LNCaP clone FGC (cell line): ENCODE measurements around the gene NAP1L4.

Source experiments
- DNase-seq: peaks from one replicate; pipeline ENCODE4 v3.0.0-alpha.2; 2011; ENCODE audit warnings: low read depth
- H3K4me3 ChIP-seq: 2 replicates; pipeline ENCODE4 v1.5.1; 2011; ENCODE audit warnings: mild to moderate bottlenecking, low read depth, low read length, control low read depth
- CTCF ChIP-seq: IDR thresholded peaks from 2 replicates; pipeline ENCODE4 v1.5.1; 2012; ENCODE audit warnings: mild to moderate bottlenecking; ENCODE audit not compliant: control insufficient read depth, insufficient read depth; ENCODE audit errors: extremely low read depth

Gene NAP1L4

GRCh38 chr11:2904153-2905052, 87.7 kb downstream of the NAP1L4 start:
- no peak overlapping the region for H3K4me3 ChIP-seq
- TF ChIP-seq CTCF: no peak
- no peak for DNase-seq

GRCh38 chr11:2903672-2904011, 88.5 kb downstream of the NAP1L4 start:
- DNase-seq: no peak
- no peak overlapping the region for H3K4me3 ChIP-seq
- no peak for TF ChIP-seq CTCF

- no peak for TF ChIP-seq CTCF
- peak overlapping the region; percentile 65 for H3K4me3 ChIP-seq
- no peak for DNase-seq
Observed at GRCh38 chr11:2902784-2903671, 89.1 kb downstream of the NAP1L4 start.

- H3K4me3 ChIP-seq: peak overlapping the region; percentile 65
- peak; percentile 85 for DNase-seq
- TF ChIP-seq CTCF: no peak
Observed at GRCh38 chr11:2901854-2902783, 90.0 kb downstream of the NAP1L4 start.

- no peak for DNase-seq
- H3K4me3 ChIP-seq: peak overlapping the region; percentile 65
- TF ChIP-seq CTCF: no peak
Observed at GRCh38 chr11:2901196-2901796, 90.8 kb downstream of the NAP1L4 start.
